ENCODE measurements around the gene RDX.

GRCh38 chr11:110184456-110184855 is 112.0 kb downstream of the RDX start:
- TF ChIP-seq POLR2A (IDR thresholded peaks at IDR 0.05), result no peak
- no peak for TF ChIP-seq CTCF (IDR thresholded peaks at IDR 0.05 in 4 of 5, conservative IDR thresholded peaks at IDR 0.05 in 1 of 5)
